ENCODE data around the gene DRGX. TPM values are rescaled to one million over a fixed set of nuclear protein-coding genes. Genes with fewer than 3 reads are reported as not detected.

Gene DRGX
- not detected for polyA plus RNA-seq (ENCODE audit: low read depth in 6 of 6)

DNA sequence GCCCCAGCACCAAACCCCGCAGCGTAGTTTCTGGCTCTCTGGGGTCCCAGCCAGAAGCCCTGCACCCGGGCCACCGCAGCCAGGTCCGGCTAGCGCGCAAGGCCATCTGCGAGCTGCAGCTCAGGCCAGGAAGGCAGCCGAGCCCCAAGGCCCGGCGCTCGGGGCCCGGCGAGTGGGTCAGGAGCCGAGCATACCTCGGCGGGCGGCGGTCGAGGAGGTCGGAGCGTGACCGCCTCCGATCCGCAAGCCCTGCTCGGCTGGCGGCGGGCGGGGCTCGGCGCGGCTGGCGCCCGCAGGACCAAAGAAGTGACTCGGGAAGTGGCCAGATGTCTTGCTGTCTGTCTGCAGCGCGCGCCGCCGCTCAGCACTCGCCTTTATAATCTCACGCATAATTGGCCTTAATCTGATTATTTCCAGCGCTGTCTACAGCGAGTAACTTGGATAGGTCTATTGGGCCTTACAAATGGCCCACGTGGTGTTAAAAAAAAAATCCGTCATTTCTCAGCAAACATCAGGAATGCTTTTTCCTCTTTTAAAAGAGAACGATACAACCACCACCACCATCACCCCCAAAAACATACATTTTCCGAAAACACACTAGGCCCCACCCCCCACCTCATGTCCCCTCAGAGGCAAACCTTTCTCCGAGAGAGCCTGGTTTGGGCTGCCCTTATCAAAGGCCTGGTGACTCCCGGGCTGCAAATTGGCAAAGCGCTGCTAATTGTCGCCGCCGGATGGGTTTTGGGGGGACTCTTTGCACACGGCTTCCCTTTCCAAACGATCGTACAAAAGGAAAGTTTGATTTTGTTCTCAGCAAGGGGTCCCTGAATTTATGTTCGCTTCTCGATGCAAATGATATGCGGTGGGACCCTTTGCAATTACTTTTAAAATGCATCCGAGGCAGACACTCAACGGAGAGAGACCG, at the start of gene DRGX:
TSS of gene DRGX (minus strand) at position 349 of the 925 bp plus-strand sequence. CDS start 649 bp downstream, outside the sequence.
- Mint-ChIP-seq H3K4me1 (peaks cover 11 to 15% (median 13%) of the 10 kb centered on the region in 3 donors), H3K36me3 (peaks cover 0 to 7% of the 10 kb centered on the region in 2 donors), H3K27ac (no peak within 1 kb of the TSS), H3K4me3 (peak within 1 kb of the TSS in 2 of 8 donors; percentile 9 to 16), H3K9me3 (peaks cover 0 to 5% (median 0%) of the 10 kb centered on the region in 7 donors), H3K27me3 (peaks cover 62 to 87% (median 72%) of the 10 kb centered on the region in 3 donors)
- ATAC-seq (ENCODE audit: low read depth in 2 of 2) (no peak), DNase-seq (no peak)

DNA sequence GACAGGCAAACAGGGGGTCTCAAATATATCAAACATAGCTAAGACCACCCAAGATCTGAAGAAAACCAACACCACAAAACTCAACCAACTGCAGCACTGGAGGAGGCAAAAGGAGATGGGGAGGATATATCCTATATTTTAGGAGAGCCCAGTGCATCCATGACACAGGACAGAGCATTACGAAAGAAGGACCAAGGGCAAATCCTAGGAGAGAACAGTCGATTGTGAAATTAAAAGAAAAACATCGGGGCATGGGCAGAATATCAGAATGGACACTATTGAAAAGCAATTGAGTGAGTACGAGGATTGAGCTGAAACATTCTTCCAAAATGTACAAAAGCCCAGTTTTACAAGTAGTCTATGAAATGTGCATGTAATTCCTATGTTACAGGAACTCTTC, 48.5 kb upstream of the DRGX start:
- DNase-seq (no peak), ATAC-seq (ENCODE audit: low read depth in 2 of 2) (no peak)
- Mint-ChIP-seq H3K4me3 (no peak overlapping the region), H3K9me3 (peaks cover 6 to 27% (median 22%) of the 10 kb centered on the region in 7 donors), H3K4me1 (peaks cover 0 to 8% (median 5%) of the 10 kb centered on the region in 3 donors), H3K27me3 (peaks cover 0 to 19% (median 4%) of the 10 kb centered on the region in 3 donors), H3K36me3 (peaks cover 12 to 13% of the 10 kb centered on the region in 2 donors), H3K27ac (no peak overlapping the region)

DNA sequence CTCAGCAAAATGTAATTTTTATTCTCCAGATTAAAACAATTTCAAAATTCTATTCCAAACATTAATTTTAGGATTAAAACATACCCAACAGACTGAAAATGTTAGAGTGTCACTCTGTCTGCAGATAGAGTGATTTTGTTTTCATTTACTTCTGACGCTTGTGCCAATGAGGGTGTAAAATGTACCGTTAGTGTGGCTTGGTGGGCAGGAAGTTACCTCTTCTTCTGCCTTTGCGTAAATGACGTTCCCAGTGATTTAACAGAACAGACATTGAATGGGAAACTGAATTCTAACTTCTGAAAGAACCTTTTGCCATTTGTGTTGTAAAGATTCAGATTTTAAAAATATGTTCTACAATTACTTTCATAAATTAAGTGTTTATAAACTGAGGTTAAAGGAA, 47.0 kb upstream of the DRGX start:
- no peak for ATAC-seq (ENCODE audit: low read depth in 2 of 2)
- DNase-seq = no peak
- Mint-ChIP-seq H3K36me3 (peaks cover 13 to 15% of the 10 kb centered on the region in 2 donors), H3K27ac (no peak overlapping the region), H3K4me3 (no peak overlapping the region), H3K4me1 (peaks cover 0 to 8% (median 5%) of the 10 kb centered on the region in 3 donors), H3K27me3 (peaks cover 0 to 19% (median 4%) of the 10 kb centered on the region in 3 donors), H3K9me3 (peaks cover 5 to 14% (median 13%) of the 10 kb centered on the region in 7 donors)

DNA sequence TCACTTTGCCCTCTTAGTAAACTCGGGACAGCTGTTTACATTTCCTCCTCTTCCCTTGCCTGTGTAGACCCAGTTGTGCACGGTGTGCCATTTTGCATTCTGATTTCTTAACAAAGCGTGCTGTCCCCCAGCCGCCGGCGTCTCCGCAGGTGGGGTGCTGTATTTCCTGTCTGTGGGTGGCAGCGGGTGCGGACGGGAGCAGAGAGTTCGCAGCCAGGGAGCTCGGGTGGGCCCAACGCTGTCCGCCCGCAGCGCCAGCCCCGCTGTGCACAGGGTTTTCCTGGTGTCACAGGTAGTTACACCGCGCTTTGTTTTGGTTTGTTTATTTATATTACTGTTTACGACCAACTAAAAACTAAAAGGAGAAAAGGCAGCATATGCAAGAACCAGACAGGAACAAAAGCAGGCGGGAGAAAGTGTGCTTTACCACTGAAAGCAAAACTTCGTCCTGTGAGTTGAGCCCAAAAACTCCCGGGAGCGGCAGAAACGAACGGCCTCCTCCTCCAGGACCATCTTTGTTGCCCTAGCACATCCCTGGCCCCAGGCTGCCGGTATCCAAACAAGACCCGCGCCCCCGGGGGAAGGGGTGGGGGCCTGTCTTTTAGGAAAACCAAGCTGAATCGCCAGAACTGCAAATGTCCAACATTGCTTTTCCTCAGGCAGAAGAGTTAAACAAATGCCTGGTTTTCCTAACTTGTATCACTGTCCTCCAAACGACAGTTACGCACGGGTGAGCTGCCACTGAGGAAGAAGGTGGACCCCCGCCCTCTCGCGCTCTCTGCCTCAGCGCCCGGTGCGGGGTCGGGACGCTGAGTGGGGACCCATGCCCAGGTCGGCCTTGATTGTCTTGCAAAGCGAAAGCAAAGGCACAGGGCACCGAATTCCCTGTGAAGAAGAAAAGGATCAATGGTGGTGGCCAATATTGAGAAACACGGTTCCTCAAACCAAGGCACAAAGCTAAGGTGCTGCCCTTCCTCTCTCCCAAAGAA, 45.9 kb upstream of the DRGX start:
- no peak for DNase-seq
- Mint-ChIP-seq H3K27me3 (peaks cover 0 to 19% (median 4%) of the 10 kb centered on the region in 3 donors), H3K27ac (no peak overlapping the region), H3K4me1 (peaks cover 0 to 8% (median 5%) of the 10 kb centered on the region in 3 donors), H3K4me3 (peak overlapping the region in 7 of 8 donors; percentile 35 to 62 (median 48)), H3K36me3 (peaks cover 13 to 15% of the 10 kb centered on the region in 2 donors), H3K9me3 (peaks cover 5 to 14% (median 10%) of the 10 kb centered on the region in 7 donors)
- ATAC-seq (ENCODE audit: low read depth in 2 of 2) = peak in 1 of 2 donors; percentile 21

DNA sequence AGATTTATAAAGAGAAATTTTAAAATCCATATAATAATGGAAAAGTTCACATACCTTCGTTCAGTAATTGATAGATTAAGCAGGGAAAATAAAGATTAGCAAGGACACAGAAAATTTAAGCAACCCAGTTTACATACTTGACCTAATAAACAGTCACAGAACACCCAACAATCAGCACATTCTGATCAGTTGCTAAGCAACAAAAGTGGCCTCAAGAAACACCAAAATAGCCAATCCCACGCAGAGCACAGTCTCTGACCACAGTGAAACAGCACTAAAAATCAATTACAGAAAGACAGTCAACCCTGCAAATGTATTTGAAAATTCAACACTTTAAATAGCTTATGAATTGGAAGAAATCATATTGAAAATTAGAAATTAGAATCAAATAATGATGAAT, 39.3 kb upstream of the DRGX start:
- peaks cover 8 to 21% (median 9%) of the 10 kb centered on the region in 3 donors for H3K27me3 Mint-ChIP-seq
- H3K9me3 Mint-ChIP-seq = peaks cover 6 to 34% (median 16%) of the 10 kb centered on the region in 7 donors
- no peak overlapping the region for H3K27ac Mint-ChIP-seq
- DNase-seq (no peak), ATAC-seq (ENCODE audit: low read depth in 2 of 2) (no peak)
- no peaks in the 10 kb centered on the region for H3K4me1 Mint-ChIP-seq
- no peak overlapping the region for H3K4me3 Mint-ChIP-seq
- H3K36me3 Mint-ChIP-seq = peaks cover 24 to 27% of the 10 kb centered on the region in 2 donors

DNA sequence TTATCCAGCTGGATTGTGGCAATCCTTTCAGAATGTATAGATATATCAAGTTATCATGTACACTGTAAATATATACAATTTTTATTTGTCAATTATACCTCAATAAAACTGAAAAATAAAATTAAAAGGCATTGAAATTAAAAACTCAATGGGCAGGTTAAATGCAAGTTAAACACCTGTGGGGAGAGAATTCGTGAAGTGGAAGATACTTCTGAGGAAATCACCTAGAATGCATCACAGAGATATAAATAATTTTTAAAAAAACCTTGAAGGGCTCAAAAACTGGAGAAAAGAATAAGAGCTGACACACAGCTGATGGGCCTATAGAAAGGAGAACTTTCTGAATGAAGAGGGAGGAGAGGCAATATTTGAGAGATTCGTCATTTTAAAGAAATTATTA, 37.2 kb upstream of the DRGX start:
- peaks cover 21 to 23% of the 10 kb centered on the region in 2 donors for H3K36me3 Mint-ChIP-seq
- H3K27ac Mint-ChIP-seq = no peak overlapping the region
- peaks cover 5 to 26% (median 12%) of the 10 kb centered on the region in 7 donors for H3K9me3 Mint-ChIP-seq

DNA sequence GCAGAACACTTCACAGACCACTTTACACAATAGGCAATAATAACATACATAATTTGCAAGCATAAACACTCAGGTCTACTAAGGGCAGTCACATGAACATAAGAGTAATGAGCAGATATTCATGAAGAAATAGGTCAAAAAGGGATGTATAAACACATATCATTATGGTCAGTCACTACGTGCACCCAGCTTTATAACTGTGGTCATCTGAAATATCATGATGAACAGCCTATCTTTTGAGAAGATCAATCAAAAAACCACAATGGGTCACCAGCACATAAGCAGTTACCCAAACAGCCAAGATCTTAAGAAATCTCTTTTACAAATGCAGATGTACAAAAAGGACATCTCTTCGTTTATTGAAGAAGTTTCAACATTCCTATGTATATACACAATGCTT, 35.5 kb upstream of the DRGX start:
- no peak for DNase-seq
- H3K27ac Mint-ChIP-seq = no peak overlapping the region
- H3K27me3 Mint-ChIP-seq = peaks cover 8 to 21% (median 15%) of the 10 kb centered on the region in 3 donors
- peaks cover 21 to 23% of the 10 kb centered on the region in 2 donors for H3K36me3 Mint-ChIP-seq
- no peak for ATAC-seq (ENCODE audit: low read depth in 2 of 2)
- H3K9me3 Mint-ChIP-seq = peaks cover 5 to 35% (median 16%) of the 10 kb centered on the region in 7 donors
- no peaks in the 10 kb centered on the region for H3K4me1 Mint-ChIP-seq
- no peak overlapping the region for H3K4me3 Mint-ChIP-seq

More for the DNA sequence above, 37.2 kb upstream of the DRGX start:
- Mint-ChIP-seq H3K27me3 (peaks cover 8 to 21% (median 15%) of the 10 kb centered on the region in 3 donors), H3K4me1 (no peaks in the 10 kb centered on the region), H3K4me3 (no peak overlapping the region)
- DNase-seq = no peak
- ATAC-seq (ENCODE audit: low read depth in 2 of 2) = no peak

DNA sequence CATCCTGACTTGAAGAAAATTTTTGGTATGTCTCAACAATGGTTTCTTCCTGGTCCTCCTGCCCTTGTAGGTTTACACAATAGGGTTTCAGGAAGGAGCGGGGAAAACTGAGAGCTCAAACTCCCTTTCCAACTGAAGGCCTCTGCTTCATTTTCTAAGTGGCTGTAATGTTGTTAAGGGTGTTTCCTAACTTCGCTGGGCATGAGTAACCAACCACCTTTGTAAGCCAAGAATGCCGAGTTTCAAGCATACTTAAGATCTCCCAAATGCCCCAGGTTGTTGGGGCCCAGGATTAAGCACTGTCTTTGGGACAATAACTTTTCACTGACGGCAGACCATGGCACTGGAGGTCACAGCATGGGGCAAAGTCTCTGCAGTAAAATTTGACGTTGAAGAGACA, 33.6 kb upstream of the DRGX start:
- H3K27me3 Mint-ChIP-seq = peaks cover 8 to 22% (median 15%) of the 10 kb centered on the region in 3 donors
- peaks cover 5 to 41% (median 25%) of the 10 kb centered on the region in 7 donors for H3K9me3 Mint-ChIP-seq
- H3K4me3 Mint-ChIP-seq = no peak overlapping the region

DNA sequence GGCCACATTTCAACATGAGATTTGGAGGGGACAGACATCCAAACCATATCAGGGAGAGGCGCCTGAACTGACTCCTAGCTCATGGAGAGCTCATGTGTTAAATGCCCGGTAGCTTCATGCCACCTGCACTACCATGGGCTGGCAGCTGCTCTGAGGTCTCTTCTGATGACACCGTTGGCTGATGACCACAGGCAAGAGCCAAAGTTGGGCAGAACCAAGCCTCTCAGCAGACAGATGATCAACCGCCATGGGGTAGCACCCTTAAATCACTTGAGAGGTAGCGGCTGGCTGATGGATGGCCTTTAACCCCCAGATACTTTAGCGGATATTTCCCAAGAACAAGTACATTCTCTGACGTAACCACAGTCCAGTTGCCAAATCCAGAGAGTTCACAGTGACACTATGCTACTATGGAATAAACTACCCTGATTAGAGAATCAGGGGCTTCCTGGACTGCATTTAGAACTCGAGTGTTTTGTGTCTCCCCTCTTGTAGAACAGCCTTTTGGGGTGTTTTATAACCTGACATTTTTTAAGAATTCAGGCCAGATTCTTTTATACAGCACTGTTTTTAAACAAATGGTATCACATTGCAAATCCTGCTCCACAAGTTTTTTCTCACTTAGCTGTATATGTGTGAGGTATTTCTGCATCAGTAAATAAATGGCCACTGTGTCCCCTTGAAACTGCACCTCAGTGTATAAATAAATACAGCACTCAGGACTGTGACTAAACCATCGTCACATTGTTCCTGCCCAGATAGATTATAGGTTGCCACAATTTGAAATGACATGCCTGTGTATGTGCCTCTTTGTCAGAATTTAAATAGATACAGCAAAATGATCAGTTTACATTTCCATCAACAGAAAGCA, 30.8 kb upstream of the DRGX start:
- H3K27me3 Mint-ChIP-seq = peaks cover 3 to 17% (median 15%) of the 10 kb centered on the region in 3 donors
- peaks cover 9 to 23% of the 10 kb centered on the region in 2 donors for H3K36me3 Mint-ChIP-seq
- peaks cover 5 to 34% (median 15%) of the 10 kb centered on the region in 7 donors for H3K9me3 Mint-ChIP-seq
- no peaks in the 10 kb centered on the region for H3K4me1 Mint-ChIP-seq
- ATAC-seq (ENCODE audit: low read depth in 2 of 2) = no peak
- DNase-seq = no peak
- no peak overlapping the region for H3K4me3 Mint-ChIP-seq
- H3K27ac Mint-ChIP-seq = no peak overlapping the region

More for the DNA sequence above, 33.6 kb upstream of the DRGX start:
- peaks cover 21 to 29% of the 10 kb centered on the region in 2 donors for H3K36me3 Mint-ChIP-seq
- H3K4me1 Mint-ChIP-seq = no peaks in the 10 kb centered on the region
- ATAC-seq (ENCODE audit: low read depth in 2 of 2) = no peak
- no peak overlapping the region for H3K27ac Mint-ChIP-seq
- no peak for DNase-seq

DNA sequence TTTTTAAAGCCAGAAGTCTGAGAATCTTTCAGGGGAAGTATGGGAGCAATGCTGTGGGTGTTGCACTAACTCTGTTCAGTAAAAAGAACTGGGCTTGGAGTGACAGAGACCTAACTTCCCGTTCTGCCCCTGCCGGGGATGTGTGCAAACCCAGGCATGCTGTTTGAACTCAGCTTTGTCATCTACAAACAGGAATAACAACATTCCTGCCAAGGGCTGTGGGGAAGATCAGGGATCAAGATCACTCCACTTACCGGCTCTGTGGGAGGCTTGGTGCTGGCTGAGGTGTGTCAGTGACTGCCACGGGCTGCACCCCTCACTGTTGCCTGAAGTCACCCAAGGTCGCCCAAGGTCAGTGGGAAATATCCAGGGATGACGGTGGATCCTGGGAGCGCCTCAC, 23.1 kb upstream of the DRGX start:
- Mint-ChIP-seq H3K4me1 (no peaks in the 10 kb centered on the region), H3K36me3 (no peaks in the 10 kb centered on the region), H3K9me3 (peaks cover 0 to 26% (median 2%) of the 10 kb centered on the region in 7 donors), H3K4me3 (no peak overlapping the region), H3K27ac (no peak overlapping the region), H3K27me3 (peaks cover 0 to 15% (median 6%) of the 10 kb centered on the region in 3 donors)
- DNase-seq (no peak), ATAC-seq (ENCODE audit: low read depth in 2 of 2) (no peak)

DNA sequence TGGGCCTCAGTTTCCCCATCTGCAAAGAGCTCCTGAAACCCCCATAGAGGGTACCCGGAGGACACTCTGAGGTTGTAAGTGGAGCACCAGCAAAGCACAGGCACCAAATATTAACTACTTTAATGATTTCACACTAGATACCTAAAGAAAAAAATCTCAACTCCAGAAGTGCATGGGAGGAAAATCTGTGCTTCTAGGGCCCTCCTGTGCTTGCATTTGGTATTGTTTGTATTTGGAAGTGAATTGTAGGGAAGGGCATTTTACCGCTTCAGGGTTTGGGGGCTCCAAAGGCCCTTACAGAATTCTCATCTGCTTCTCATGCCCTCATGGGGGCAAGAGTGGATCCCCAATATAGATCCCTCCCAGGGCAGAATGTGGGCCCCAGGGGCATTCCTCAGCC, 22.4 kb upstream of the DRGX start:
- Mint-ChIP-seq H3K27ac (no peak overlapping the region), H3K9me3 (peaks cover 0 to 19% (median 2%) of the 10 kb centered on the region in 7 donors)
- no peak for DNase-seq

DNA sequence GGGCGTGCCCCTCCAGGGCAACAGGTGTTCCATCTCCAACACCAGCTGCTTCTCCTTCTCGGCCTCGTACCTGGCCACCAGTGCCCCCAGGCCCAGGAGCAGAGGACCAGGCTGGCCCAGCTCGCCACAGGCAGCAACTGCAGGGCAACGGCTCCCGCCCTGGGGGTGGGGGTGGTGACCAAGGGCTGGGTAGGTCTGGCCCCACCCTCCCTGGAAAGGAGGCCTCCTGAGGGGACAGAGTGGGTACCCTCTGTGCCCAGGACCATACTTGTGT, 22.1 kb upstream of the DRGX start:
- Mint-ChIP-seq H3K36me3 (no peaks in the 10 kb centered on the region), H3K9me3 (peaks cover 0 to 16% (median 1%) of the 10 kb centered on the region in 7 donors), H3K27me3 (peaks cover 4 to 15% (median 5%) of the 10 kb centered on the region in 3 donors), H3K27ac (no peak overlapping the region), H3K4me1 (no peaks in the 10 kb centered on the region), H3K4me3 (no peak overlapping the region)
- no peak for DNase-seq
- ATAC-seq (ENCODE audit: low read depth in 2 of 2) = no peak

More for the DNA sequence above, 22.4 kb upstream of the DRGX start:
- Mint-ChIP-seq H3K4me3 (no peak overlapping the region), H3K4me1 (no peaks in the 10 kb centered on the region), H3K36me3 (no peaks in the 10 kb centered on the region), H3K27me3 (peaks cover 4 to 15% (median 5%) of the 10 kb centered on the region in 3 donors)
- no peak for ATAC-seq (ENCODE audit: low read depth in 2 of 2)

Measured in naive B cell (primary cell).